GM12878 (cell line): Measurements from ENCODE around the gene GREB1. TPM values are rescaled to one million over a fixed set of nuclear protein-coding genes. Genes with fewer than 3 reads are reported as not detected.

ENCODE experiments used
- ATAC-seq: fragments of 200-7000 bp; cut with Tn5 transposase; 3 replicates; pipeline ENCODE4 v1.9.1; 2020; ENCODE audit warnings: mild to moderate bottlenecking, moderate library complexity
- BruUV-seq: library from RNA; stranded (reverse); fragments of 400-500 nt; replicated peaks from 2 replicates; lab custom pipeline; 2021; lab: Mats Ljungman, UMichigan
- CTCF ChIA-PET: fragments of 300-600 bp; sonication (Branson Sonifier 250); formaldehyde crosslinking; extraction: SDS; loops from one replicate; lab custom pipeline; 2021; ENCODE audit warnings: inconsistent platforms; lab: Yijun Ruan, JAX
- POLR2A ChIA-PET: fragments of 350-600 bp; formaldehyde crosslinking; extraction: SDS; loops from one replicate; lab custom pipeline; 2021; ENCODE audit warnings: inconsistent platforms; lab: Charles Lee
- RAD21 ChIA-PET: fragments of 300-600 bp; sonication (Branson Sonifier 250); formaldehyde crosslinking; loops from one replicate; lab custom pipeline; 2023; ENCODE audit warnings: antibody characterized with exemption; ENCODE audit not compliant: unreplicated experiment; lab: Charles Lee
- SMC1A ChIA-PET: fragments of 300-600 bp; sonication (Branson Sonifier 250); formaldehyde crosslinking; loops from one replicate; lab custom pipeline; 2023; ENCODE audit not compliant: unreplicated experiment, uncharacterized antibody; lab: Charles Lee
- DNase-seq: peaks from one replicate; pipeline ENCODE4 v3.0.0-alpha.2; 2011; ENCODE audit warnings: low read depth, low spot score
- FAIRE-seq: peaks from 3 replicates; lab custom pipeline; 2011; peaks lifted over from hg19 to GRCh38; lab: Jason Lieb, UNC
- H2AFZ ChIP-seq: 2 replicates; pipeline ENCODE4 v1.6.0; 2011; ENCODE audit warnings: low read depth, low read length, control low read depth; ENCODE audit not compliant: control insufficient read depth
- H3K27ac ChIP-seq: 2 replicates; pipeline ENCODE4 v1.5.1; 2011; ENCODE audit warnings: control low read depth; ENCODE audit not compliant: control insufficient read depth, insufficient read depth
- H3K27me3 ChIP-seq, 2 experiments: replicated peaks in 1 of 2; 2 replicates each; pipeline versions ENCODE4 v1.6.0 to v1.6.1; 2011; ENCODE audit warnings: low read length in 1 of 2; ENCODE audit not compliant: control insufficient read depth in 2 of 2, insufficient read depth in 2 of 2
- H3K36me3 ChIP-seq, 2 experiments: 2 replicates each; pipeline ENCODE4 v1.5.1; 2011; ENCODE audit warnings: low read length in 1 of 2; ENCODE audit not compliant: control insufficient read depth in 2 of 2, insufficient read depth in 2 of 2
- H3K4me1 ChIP-seq: 2 replicates; pipeline ENCODE4 v1.6.1; 2011; ENCODE audit warnings: mild to moderate bottlenecking, low read length, moderate library complexity, mixed read lengths; ENCODE audit not compliant: control insufficient read depth, insufficient read depth
- H3K4me2 ChIP-seq: 2 replicates; pipeline ENCODE4 v1.6.0; 2011; ENCODE audit warnings: control low read depth; ENCODE audit not compliant: control insufficient read depth, insufficient read depth
- H3K4me3 ChIP-seq: fragments of 200-600 bp; sonication (generic); 2 replicates; pipeline ENCODE4 v1.5.1; 2016
- H3K79me2 ChIP-seq: 2 replicates; pipeline ENCODE4 v1.6.0; 2011; ENCODE audit warnings: low read length; ENCODE audit not compliant: control insufficient read depth, insufficient read depth
- H3K9ac ChIP-seq: 2 replicates; pipeline ENCODE4 v1.8.0; 2011; ENCODE audit warnings: low read length, control low read depth, mixed read lengths; ENCODE audit not compliant: control insufficient read depth, insufficient read depth
- H3K9me3 ChIP-seq: replicated peaks from 3 replicates; pipeline ENCODE4 v1.5.1; 2011; ENCODE audit warnings: mild to moderate bottlenecking, low read length; ENCODE audit not compliant: control insufficient read depth, insufficient read depth
- H4K20me1 ChIP-seq: 2 replicates; pipeline ENCODE4 v1.6.0; 2011; ENCODE audit not compliant: control insufficient read depth, insufficient read depth
- FOXM1 ChIP-seq: IDR thresholded peaks from 2 replicates; pipeline ENCODE4 v1.6.1; 2012; ENCODE audit warnings: low read depth, mild to moderate bottlenecking, inconsistent platforms, low read length, moderate library complexity
- JUNB ChIP-seq: IDR thresholded peaks from 2 replicates; pipeline ENCODE4 v1.6.1; 2016; ENCODE audit warnings: antibody characterized with exemption, mild to moderate bottlenecking
- PAX5 ChIP-seq: IDR thresholded peaks from 2 replicates; pipeline ENCODE4 v1.6.1; 2011; ENCODE audit warnings: low read depth, low read length, borderline replicate concordance
- RFX5 ChIP-seq: IDR thresholded peaks from 2 replicates; pipeline ENCODE4 v1.6.1; 2011; ENCODE audit warnings: low read depth, low read length, improper control_type of control experiment
- SPI1 ChIP-seq: IDR thresholded peaks from 2 replicates; pipeline ENCODE4 v1.6.1; 2011; ENCODE audit warnings: low read depth, mild to moderate bottlenecking, low read length, moderate library complexity, borderline replicate concordance; ENCODE audit not compliant: insufficient read depth
- STAT1 ChIP-seq: fragments of 450-650 bp; conservative IDR thresholded peaks from 2 replicates; pipeline ENCODE4 v1.6.1; 2014; ENCODE audit warnings: antibody characterized with exemption, mild to moderate bottlenecking
- WGBS: methylation state at CpG from one replicate; pipeline ENCODE4 v1.1.6; 2016; ENCODE audit warnings: low lambda C conversion rate; ENCODE audit not compliant: insufficient replicate concordance, insufficient coverage; ENCODE audit errors: missing lambda C conversion rate; 5-methylcytosine and 5-hydroxymethylcytosine counted together
- in situ Hi-C: fragments of 300-500 bp; cut with MboI; formaldehyde crosslinking; loops from 9 replicates; pipeline ENCODE4 v1.14.3; 2018; ENCODE audit warnings: mixed read lengths
- intact Hi-C: fragments of 100-400 bp; cut with micrococcal nuclease; formaldehyde crosslinking; loops from one replicate; pipeline ENCODE4 v1.14.2; 2022; ENCODE audit not compliant: unreplicated experiment
- polyA plus RNA-seq, 11 experiments: library from polyadenylated mRNA; depleted of rRNA in 4 of 11; unstranded in 6 of 11; stranded (reverse) in 5 of 11; fragments of >200 nt; fragmentation: Nextera tagmentation in 4 of 11; fragmentation: Illumina TruSeq in 1 of 11; extraction: Ambion mirVana in 4 of 11; extraction: Trizol in 1 of 11; gene quantifications; 1 replicate in 1 of 11; 2 replicates in 10 of 11; pipeline versions ENCODE4 v1.2.1 to v1.2.3, GENCODE V29; 2011 to 2016; ENCODE audit warnings: inconsistent platforms in 2 of 11, missing spikeins in 2 of 11, low read depth in 1 of 11
- total RNA-seq, 4 experiments: library from RNA; depleted of rRNA in 3 of 4; stranded (reverse); fragments of >200 nt in 3 of 4; fragmentation: Illumina TruSeq in 1 of 4; extraction: Trizol in 1 of 4; gene quantifications; 2 replicates each; pipeline versions ENCODE4 v1.2.1 to v1.2.3, GENCODE V29; 2013 to 2021
- TF ChIP-seq, protein P1 (sequence below): fragments of 450-650 bp; IDR thresholded peaks from 2 replicates; pipeline ENCODE4 v1.6.1; 2018; ENCODE audit warnings: borderline replicate concordance, mild to moderate bottlenecking; ENCODE audit not compliant: partially characterized antibody

GREB1 gene
- total and polyA plus RNA-seq, 10 of the 15 experiments (the other 5 are each of a cell fraction or from before 2014, with no cell fraction given): 0.09 to 2.1 (median 0.37) TPM; not detected in 1

DNA sequence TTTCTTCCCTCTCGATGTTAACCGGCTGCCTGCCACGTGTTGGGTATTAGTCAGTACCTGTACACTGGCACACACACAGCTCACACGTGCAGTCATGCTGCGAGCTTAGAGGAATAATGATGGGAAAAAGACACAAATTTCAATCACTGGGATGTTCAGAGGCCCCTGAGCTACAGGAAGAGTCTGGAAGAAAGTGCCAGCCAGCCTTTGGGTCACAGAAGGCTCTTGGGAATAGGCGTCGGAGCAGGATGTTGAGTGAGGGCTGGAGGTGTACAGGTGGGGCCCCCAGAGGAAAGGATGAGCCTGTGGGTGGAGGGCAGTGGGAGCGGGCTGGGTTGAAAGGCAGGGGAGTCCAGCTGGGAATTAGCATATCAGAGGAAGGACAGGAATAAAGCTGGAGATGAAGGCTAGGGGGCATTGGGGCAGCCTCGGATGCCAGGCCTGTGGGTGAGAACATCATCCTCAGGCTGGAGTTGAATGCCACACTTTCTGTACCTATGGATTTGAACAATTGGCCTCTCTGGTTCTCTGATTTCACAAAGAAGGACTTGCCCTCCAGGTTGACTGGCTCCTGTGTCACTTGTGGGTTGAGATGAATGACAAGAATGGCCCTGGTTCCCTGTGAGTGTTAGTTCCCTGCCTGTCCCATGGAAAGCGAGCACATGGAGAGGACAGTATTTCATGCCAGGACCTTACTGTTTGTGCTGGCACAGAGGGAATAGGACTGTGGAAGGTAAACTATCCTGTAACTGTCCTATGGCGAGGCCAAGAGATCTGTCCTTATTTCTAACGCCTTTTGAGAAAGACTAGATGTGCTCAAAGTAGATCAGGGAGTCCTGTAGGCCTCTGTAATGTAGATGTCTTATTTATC lies 40.6 kb downstream of the GREB1 start:
- no peak for FAIRE-seq
- in situ Hi-C loops (no loop called here), intact Hi-C loops (no loop called here)
- no peak for ATAC-seq
- no peak overlapping the region for H3K4me3 ChIP-seq
- H3K4me2 ChIP-seq: no peak overlapping the region
- BruUV-seq: no TSS peak
- H3K79me2 ChIP-seq: no peaks in the 10 kb centered on the region
- WGBS: 47% methylated on average over 12 of the region's 12 CpGs
- H3K27me3 ChIP-seq: no peaks in the 10 kb centered on the region
- no peaks in the 10 kb centered on the region for H3K9me3 ChIP-seq
- SMC1A ChIA-PET: interaction anchor here (0.6 kb wide), 1 partner anchor 98 kb away, joined by 3 read pairs; no protein-coding TSS in a partner anchor
- CTCF ChIA-PET: interaction anchor here (1.0 to 1.2 kb wide), 2 partner anchors 8 to 94 kb away, joined by 3 to 4 read pairs; no protein-coding TSS in a partner anchor
- H3K27ac ChIP-seq: no peak overlapping the region
- H4K20me1 ChIP-seq: no peaks in the 10 kb centered on the region
- H3K9ac ChIP-seq: no peak overlapping the region
- H3K4me1 ChIP-seq: no peaks in the 10 kb centered on the region
- POLR2A ChIA-PET: no interaction called here
- H3K36me3 ChIP-seq: no peaks in the 10 kb centered on the region
- no peak for DNase-seq
- TF ChIP-seq PAX5 (no peak), RFX5 (no peak), SPI1 (no peak), STAT1 (no peak), FOXM1 (no peak), JUNB (no peak)
- TF ChIP-seq, protein P1, sequence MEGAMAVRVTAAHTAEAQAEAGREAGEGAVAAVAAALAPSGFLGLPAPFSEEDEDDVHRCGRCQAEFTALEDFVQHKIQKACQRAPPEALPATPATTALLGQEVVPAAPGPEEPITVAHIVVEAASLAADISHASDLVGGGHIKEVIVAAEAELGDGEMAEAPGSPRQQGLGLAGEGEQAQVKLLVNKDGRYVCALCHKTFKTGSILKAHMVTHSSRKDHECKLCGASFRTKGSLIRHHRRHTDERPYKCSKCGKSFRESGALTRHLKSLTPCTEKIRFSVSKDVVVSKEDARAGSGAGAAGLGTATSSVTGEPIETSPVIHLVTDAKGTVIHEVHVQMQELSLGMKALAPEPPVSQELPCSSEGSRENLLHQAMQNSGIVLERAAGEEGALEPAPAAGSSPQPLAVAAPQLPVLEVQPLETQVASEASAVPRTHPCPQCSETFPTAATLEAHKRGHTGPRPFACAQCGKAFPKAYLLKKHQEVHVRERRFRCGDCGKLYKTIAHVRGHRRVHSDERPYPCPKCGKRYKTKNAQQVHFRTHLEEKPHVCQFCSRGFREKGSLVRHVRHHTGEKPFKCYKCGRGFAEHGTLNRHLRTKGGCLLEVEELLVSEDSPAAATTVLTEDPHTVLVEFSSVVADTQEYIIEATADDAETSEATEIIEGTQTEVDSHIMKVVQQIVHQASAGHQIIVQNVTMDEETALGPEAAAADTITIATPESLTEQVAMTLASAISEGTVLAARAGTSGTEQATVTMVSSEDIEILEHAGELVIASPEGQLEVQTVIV: no peak
- no peak overlapping the region for H2AFZ ChIP-seq
- RAD21 ChIA-PET: no interaction called here
